Measurements from ENCODE around the gene PDE4C. TPM values are rescaled to one million over a fixed set of nuclear protein-coding genes. Genes with fewer than 3 reads are reported as not detected.

Gene PDE4C
- total and polyA plus RNA-seq, 10 of the 15 experiments (the other 5 are each of a cell fraction or from before 2014, with no cell fraction given): 0.08 to 0.73 (median 0.34) TPM

DNA sequence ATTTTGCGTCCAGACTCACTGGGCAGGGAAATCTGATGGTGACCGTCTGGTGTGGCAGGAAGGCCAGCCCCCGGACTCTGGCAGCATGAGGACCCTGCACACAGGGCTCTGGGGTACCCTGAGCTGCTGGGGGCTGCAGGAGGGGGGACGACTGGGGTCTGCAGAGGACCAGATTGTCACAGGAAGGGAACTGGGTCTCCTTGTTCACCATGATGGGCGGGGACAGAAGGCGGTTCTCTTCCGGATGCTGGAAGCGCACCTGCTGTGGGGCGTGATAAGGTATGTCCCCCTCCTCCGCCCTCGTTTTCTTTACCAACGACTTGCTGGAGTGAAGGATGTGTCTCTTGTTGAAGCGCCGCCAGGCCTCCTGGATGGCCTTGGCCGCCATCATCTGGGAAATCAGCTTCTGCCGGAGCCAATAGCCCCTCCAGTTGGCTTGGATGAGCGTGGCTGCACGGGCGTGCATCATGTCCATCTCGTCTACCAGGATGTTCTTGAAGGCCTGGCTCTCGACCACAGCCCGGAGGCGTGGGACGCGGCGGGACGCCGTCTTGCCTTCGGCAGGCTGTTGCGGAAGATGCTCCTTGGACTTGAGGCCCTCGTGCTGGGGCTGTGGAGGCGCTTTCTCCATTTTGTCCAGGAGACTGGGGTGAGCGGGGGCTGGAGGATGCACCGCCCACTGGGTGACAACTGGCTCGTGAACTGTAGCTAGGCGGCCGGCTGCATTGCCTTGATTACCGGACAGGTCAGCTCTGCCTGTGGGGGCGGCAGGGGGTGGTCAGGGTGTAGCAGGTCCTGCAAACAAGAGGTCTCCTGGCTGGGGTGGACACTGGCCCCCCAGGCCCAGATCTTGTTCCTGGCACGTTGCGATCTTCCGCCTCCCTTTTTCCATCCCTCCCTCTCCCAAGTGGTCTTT, 40.8 kb upstream of the PDE4C start (continued):
- TF ChIP-seq, protein P1, sequence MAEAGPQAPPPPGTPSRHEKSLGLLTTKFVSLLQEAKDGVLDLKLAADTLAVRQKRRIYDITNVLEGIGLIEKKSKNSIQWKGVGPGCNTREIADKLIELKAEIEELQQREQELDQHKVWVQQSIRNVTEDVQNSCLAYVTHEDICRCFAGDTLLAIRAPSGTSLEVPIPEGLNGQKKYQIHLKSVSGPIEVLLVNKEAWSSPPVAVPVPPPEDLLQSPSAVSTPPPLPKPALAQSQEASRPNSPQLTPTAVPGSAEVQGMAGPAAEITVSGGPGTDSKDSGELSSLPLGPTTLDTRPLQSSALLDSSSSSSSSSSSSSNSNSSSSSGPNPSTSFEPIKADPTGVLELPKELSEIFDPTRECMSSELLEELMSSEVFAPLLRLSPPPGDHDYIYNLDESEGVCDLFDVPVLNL (IDR thresholded peaks at IDR 0.05; ENCODE audit: low read depth, low read length): no peak

DNA sequence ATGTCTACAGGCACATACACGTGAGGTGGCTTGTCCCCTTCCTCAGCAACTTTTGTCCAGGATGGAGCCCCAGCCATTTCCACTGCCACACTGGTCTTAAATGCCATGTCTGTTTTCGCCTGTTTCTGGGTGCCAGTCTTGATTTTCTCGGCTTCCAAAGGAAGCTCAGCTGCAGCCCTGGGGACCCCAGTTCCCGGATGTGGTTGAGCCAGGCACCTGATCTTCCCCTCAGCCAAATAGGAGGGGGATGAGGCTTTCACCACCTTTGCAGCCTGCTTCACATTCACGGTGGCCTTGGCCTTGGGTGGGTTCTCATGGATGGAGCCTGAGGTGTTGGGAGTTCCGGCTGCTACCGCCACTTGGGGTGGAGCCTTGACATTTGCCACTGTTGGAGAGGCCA, 39.3 kb upstream of the PDE4C start:
- FAIRE-seq (no peak), DNase-seq (ENCODE audit: low read depth, low spot score) (no peak), ATAC-seq (no peak)
- 44% methylated on average over 7 of the region's 7 CpGs for WGBS (ENCODE audit: insufficient coverage, insufficient replicate concordance, low lambda C conversion rate, missing lambda C conversion rate)
- ChIA-PET CTCF (no interaction called here), RAD21 (ENCODE audit: unreplicated experiment) (no interaction called here), POLR2A (interaction anchor here (0.5 kb wide), 1 partner anchor 103 kb away, joined by 5 read pairs; no protein-coding TSS in a partner anchor), SMC1A (ENCODE audit: uncharacterized antibody, unreplicated experiment) (no interaction called here)
- Histone ChIP-seq H3K79me2 (ENCODE audit: control insufficient read depth, insufficient read depth, low read length) (no peaks in the 10 kb centered on the region), H4K20me1 (ENCODE audit: control insufficient read depth, insufficient read depth) (no peaks in the 10 kb centered on the region), H2AFZ (ENCODE audit: control insufficient read depth, low read depth, low read length) (no peak overlapping the region), H3K9ac (ENCODE audit: control insufficient read depth, insufficient read depth, low read length) (no peak overlapping the region), H3K4me2 (ENCODE audit: control insufficient read depth, insufficient read depth) (no peak overlapping the region), H3K4me1 (ENCODE audit: control insufficient read depth, insufficient read depth, low read length) (no peaks in the 10 kb centered on the region), H3K36me3 (ENCODE audit: control insufficient read depth in 2 of 2, insufficient read depth in 2 of 2, low read length in 1 of 2) (no peaks in the 10 kb centered on the region), H3K9me3 (replicated peaks; ENCODE audit: control insufficient read depth, insufficient read depth, low read length) (no peaks in the 10 kb centered on the region), H3K27me3 (replicated peaks in 1 of 2; ENCODE audit: control insufficient read depth in 2 of 2, insufficient read depth in 2 of 2, low read length in 1 of 2) (no peaks in the 10 kb centered on the region), H3K27ac (ENCODE audit: control insufficient read depth, insufficient read depth) (no peak overlapping the region), H3K4me3 (no peak overlapping the region)
- BruUV-seq (replicated peaks): no TSS peak
- in situ Hi-C loops (cut with MboI) (no loop called here), intact Hi-C loops (cut with micrococcal nuclease; ENCODE audit: unreplicated experiment) (no loop called here)
- TF ChIP-seq IKZF1 (conservative IDR thresholded peaks at IDR 0.05) (no peak), TCF7 (IDR thresholded peaks at IDR 0.05; ENCODE audit: borderline replicate concordance) (no peak), SUZ12 (IDR thresholded peaks at IDR 0.05; ENCODE audit: unreplicated experiment) (no peak), MEF2B (IDR thresholded peaks at IDR 0.05; ENCODE audit: partially characterized antibody, poor library complexity, severe bottlenecking) (no peak), MTA2 (IDR thresholded peaks at IDR 0.05; ENCODE audit: low read depth) (no peak), STAT1 (conservative IDR thresholded peaks at IDR 0.05) (no peak), BCL11A (IDR thresholded peaks at IDR 0.05; ENCODE audit: low read depth, low read length) (no peak), RB1 (IDR thresholded peaks at IDR 0.05; ENCODE audit: borderline replicate concordance) (no peak), KLF5 (IDR thresholded peaks at IDR 0.05; ENCODE audit: partially characterized antibody) (no peak), HDAC2 (IDR thresholded peaks at IDR 0.05) (no peak), NFYB (IDR thresholded peaks at IDR 0.05; ENCODE audit: insufficient read depth, low read depth, low read length) (no peak), YBX1 (IDR thresholded peaks at IDR 0.05) (no peak), CHD2 (IDR thresholded peaks at IDR 0.05; ENCODE audit: borderline replicate concordance, low read depth, low read length) (no peak), PAX8 (IDR thresholded peaks at IDR 0.05) (no peak)
- TF ChIP-seq, protein P2, sequence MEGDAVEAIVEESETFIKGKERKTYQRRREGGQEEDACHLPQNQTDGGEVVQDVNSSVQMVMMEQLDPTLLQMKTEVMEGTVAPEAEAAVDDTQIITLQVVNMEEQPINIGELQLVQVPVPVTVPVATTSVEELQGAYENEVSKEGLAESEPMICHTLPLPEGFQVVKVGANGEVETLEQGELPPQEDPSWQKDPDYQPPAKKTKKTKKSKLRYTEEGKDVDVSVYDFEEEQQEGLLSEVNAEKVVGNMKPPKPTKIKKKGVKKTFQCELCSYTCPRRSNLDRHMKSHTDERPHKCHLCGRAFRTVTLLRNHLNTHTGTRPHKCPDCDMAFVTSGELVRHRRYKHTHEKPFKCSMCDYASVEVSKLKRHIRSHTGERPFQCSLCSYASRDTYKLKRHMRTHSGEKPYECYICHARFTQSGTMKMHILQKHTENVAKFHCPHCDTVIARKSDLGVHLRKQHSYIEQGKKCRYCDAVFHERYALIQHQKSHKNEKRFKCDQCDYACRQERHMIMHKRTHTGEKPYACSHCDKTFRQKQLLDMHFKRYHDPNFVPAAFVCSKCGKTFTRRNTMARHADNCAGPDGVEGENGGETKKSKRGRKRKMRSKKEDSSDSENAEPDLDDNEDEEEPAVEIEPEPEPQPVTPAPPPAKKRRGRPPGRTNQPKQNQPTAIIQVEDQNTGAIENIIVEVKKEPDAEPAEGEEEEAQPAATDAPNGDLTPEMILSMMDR (IDR thresholded peaks at IDR 0.05 in 2 of 3, conservative IDR thresholded peaks at IDR 0.05 in 1 of 3; ENCODE audit: control insufficient read depth in 2 of 3, extremely low read depth in 1 of 3, insufficient read depth in 1 of 3, low read depth in 3 of 3, low read length in 3 of 3): no peak
- TF ChIP-seq, protein P3, sequence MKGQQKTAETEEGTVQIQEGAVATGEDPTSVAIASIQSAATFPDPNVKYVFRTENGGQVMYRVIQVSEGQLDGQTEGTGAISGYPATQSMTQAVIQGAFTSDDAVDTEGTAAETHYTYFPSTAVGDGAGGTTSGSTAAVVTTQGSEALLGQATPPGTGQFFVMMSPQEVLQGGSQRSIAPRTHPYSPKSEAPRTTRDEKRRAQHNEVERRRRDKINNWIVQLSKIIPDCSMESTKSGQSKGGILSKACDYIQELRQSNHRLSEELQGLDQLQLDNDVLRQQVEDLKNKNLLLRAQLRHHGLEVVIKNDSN (IDR thresholded peaks at IDR 0.05; ENCODE audit: borderline replicate concordance, extremely low read length, insufficient read depth, low read depth, low read length): no peak
- TF ChIP-seq, protein P4, sequence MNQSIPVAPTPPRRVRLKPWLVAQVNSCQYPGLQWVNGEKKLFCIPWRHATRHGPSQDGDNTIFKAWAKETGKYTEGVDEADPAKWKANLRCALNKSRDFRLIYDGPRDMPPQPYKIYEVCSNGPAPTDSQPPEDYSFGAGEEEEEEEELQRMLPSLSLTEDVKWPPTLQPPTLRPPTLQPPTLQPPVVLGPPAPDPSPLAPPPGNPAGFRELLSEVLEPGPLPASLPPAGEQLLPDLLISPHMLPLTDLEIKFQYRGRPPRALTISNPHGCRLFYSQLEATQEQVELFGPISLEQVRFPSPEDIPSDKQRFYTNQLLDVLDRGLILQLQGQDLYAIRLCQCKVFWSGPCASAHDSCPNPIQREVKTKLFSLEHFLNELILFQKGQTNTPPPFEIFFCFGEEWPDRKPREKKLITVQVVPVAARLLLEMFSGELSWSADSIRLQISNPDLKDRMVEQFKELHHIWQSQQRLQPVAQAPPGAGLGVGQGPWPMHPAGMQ (IDR thresholded peaks at IDR 0.05; ENCODE audit: borderline replicate concordance): no peak
